Heart left ventricle (tissue), 16 donors: ENCODE data around the gene ARHGAP12. TPM values are rescaled to one million over a fixed set of nuclear protein-coding genes. Genes with fewer than 3 reads are reported as not detected.

Experiments used
- ATAC-seq, 4 donors: fragments of 200-7000 bp; cut with Tn5 transposase; one replicate each; pipeline ENCODE4 v1.9.1; 2020 to 2022; ENCODE audit warnings: moderate library complexity in 4 of 4, mild to moderate bottlenecking in 3 of 4, moderate number of reproducible peaks in 1 of 4
- DNase-seq, 5 donors: peaks; one replicate each; pipeline ENCODE4 v3.0.0-alpha.2; 2020
- H3K27ac ChIP-seq, 12 donors: fragments of 200-600 bp; sonication (generic) in 4 of 12; one replicate each; pipeline versions ENCODE4 v1.5.0 to v1.8.0; 2016 to 2022; ENCODE audit warnings: mild to moderate bottlenecking in 2 of 12
- H3K27me3 ChIP-seq, 9 donors: fragments of 200-600 bp; sonication (generic) in 2 of 9; one replicate each; pipeline versions ENCODE4 v1.5.1 to v1.8.0; 2016 to 2022; ENCODE audit warnings: mild to moderate bottlenecking in 3 of 9
- H3K36me3 ChIP-seq, 9 donors: fragments of 200-600 bp; sonication (generic) in 2 of 9; one replicate each; pipeline versions ENCODE4 v1.5.0 to v1.8.0; 2018 to 2022; ENCODE audit warnings: mild to moderate bottlenecking in 2 of 9
- H3K4me1 ChIP-seq, 12 donors: fragments of 200-600 bp; sonication (generic) in 4 of 12; one replicate each; pipeline versions ENCODE4 v1.5.0 to v1.8.0; 2016 to 2022; ENCODE audit warnings: mild to moderate bottlenecking in 3 of 12
- H3K4me3 ChIP-seq, 12 donors: fragments of 200-600 bp; sonication (generic) in 4 of 12; one replicate each; pipeline versions ENCODE4 v1.5.0 to v1.8.0; 2017 to 2022; ENCODE audit warnings: mild to moderate bottlenecking in 9 of 12, moderate library complexity in 4 of 12
- H3K9me3 ChIP-seq, 12 donors: fragments of 200-600 bp; sonication (generic) in 4 of 12; one replicate each; pipeline versions ENCODE4 v1.5.0 to v1.8.0; 2016 to 2022; ENCODE audit warnings: mild to moderate bottlenecking in 1 of 12
- POLR2A ChIP-seq, 2 donors: fragments of 450-650 bp; IDR thresholded peaks; one replicate each; pipeline ENCODE4 v1.6.1; 2017; ENCODE audit warnings: antibody characterized with exemption in 2 of 2, mild to moderate bottlenecking in 2 of 2, moderate library complexity in 2 of 2
- WGBS, 4 donors: extraction: QIAGEN DNeasy Blood & Tissue Kit in 2 of 4; methylation state at CpG; one replicate each; pipeline versions ENCODE4 v1.1.5 to v1.1.7; 2013 to 2018; 5-methylcytosine and 5-hydroxymethylcytosine counted together
- intact Hi-C, 10 donors: fragments of 100-400 bp; cut with DNase I; formaldehyde crosslinking; loops; one replicate each; pipeline versions ENCODE4 v1.11.1 to v1.14.2; 2022
- polyA plus RNA-seq, 2 donors: library from polyadenylated mRNA; stranded (reverse); fragments of 200-250 nt; gene quantifications; one replicate each; pipeline ENCODE4 v1.2.3, GENCODE V29; 2013
- total RNA-seq, 9 donors: library from RNA; depleted of rRNA in 2 of 9; stranded (reverse); fragments of >200 nt in 2 of 9; fragmentation: NEBNext Ultra II Directional in 3 of 9; extraction: Animal tissue kit (Norgen Biotek cat#: 25700) in 3 of 9; gene quantifications; one replicate each; pipeline versions ENCODE4 v1.1.0 to v1.2.4, GENCODE V29; 2016 to 2023
- TF ChIP-seq, protein P1 (sequence below), 12 donors: fragments of 200-600 bp; sonication (generic) in 4 of 12; IDR thresholded peaks; one replicate each; pipeline versions ENCODE4 v1.5.0 to v1.8.0; 2018 to 2022; ENCODE audit warnings: antibody characterized with exemption in 12 of 12, mild to moderate bottlenecking in 5 of 12
- donor health status: ischemic (EF 13 %, LVEDD 7.1; RV severe dilation, severe dysfunction).
- donor health status: healthy with polysubstance abuse.
- donor health status: DM: no; HTN: yes; CAD: no.
- donor health status: DM: no; HTN: no; CAD: no.
- donor health status: ischemic (EF 25% LVEDD 6.9; RV normal size, moderate dysfunction).
- donor health status: ischemic (EF 25% LVEDD 5.7; RV mildly dilated, moderate dysfunction).
- donor health status: healthy.
- donor health status: DM: yes; HTN: yes; CAD: no.
- donor health status: ischemic (EF 35%, LVEDD 5.7; RV mildly dilated, moderate dysfunction).
- donor health status: nonischemic (EF 11% LVEDD 7.7; RV severe dilation, severe dysfunction).
- donor health status: DM: yes; HTN: yes; CAD: no.
- donor health status: PGD.
- donor health status: ischemic (EF 29% LVEDD 5.4; RV normal size, mild dysfunction).
- donor health status: nonischemic (EF 23%, LVEDD 6.1; RV moderate dilation, normal function).

The ARHGAP12 gene
- total and polyA plus RNA-seq, 11 donors = 11.5 to 27.6 (median 20.1) TPM

GRCh38 chr10:31823358-31823757, 105.3 kb downstream of the ARHGAP12 start:
- H3K27me3 ChIP-seq = no peaks in the 10 kb centered on the region
- peak overlapping the region in 8 of 12 donors; percentile 19 to 52 (median 34) for H3K27ac ChIP-seq
- intact Hi-C loops = no loop called here
- H3K4me1 ChIP-seq = peaks cover 0 to 30% (median 11%) of the 10 kb centered on the region in 12 donors
- TF ChIP-seq, protein P1, sequence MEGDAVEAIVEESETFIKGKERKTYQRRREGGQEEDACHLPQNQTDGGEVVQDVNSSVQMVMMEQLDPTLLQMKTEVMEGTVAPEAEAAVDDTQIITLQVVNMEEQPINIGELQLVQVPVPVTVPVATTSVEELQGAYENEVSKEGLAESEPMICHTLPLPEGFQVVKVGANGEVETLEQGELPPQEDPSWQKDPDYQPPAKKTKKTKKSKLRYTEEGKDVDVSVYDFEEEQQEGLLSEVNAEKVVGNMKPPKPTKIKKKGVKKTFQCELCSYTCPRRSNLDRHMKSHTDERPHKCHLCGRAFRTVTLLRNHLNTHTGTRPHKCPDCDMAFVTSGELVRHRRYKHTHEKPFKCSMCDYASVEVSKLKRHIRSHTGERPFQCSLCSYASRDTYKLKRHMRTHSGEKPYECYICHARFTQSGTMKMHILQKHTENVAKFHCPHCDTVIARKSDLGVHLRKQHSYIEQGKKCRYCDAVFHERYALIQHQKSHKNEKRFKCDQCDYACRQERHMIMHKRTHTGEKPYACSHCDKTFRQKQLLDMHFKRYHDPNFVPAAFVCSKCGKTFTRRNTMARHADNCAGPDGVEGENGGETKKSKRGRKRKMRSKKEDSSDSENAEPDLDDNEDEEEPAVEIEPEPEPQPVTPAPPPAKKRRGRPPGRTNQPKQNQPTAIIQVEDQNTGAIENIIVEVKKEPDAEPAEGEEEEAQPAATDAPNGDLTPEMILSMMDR (IDR thresholded peaks at IDR 0.05) = no peak
- TF ChIP-seq POLR2A (IDR thresholded peaks at IDR 0.05) = no peak
- H3K36me3 ChIP-seq = peaks cover 0 to 25% (median 4%) of the 10 kb centered on the region in 9 donors
- DNase-seq (no peak), ATAC-seq (peak in 3 of 4 donors; percentile 40 to 53 (median 44))
- WGBS, 4 donors = 44 to 52% (median 45%) methylated on average over 4 of the region's 4 CpGs
- no peaks in the 10 kb centered on the region for H3K9me3 ChIP-seq
- H3K4me3 ChIP-seq = no peak overlapping the region

DNA sequence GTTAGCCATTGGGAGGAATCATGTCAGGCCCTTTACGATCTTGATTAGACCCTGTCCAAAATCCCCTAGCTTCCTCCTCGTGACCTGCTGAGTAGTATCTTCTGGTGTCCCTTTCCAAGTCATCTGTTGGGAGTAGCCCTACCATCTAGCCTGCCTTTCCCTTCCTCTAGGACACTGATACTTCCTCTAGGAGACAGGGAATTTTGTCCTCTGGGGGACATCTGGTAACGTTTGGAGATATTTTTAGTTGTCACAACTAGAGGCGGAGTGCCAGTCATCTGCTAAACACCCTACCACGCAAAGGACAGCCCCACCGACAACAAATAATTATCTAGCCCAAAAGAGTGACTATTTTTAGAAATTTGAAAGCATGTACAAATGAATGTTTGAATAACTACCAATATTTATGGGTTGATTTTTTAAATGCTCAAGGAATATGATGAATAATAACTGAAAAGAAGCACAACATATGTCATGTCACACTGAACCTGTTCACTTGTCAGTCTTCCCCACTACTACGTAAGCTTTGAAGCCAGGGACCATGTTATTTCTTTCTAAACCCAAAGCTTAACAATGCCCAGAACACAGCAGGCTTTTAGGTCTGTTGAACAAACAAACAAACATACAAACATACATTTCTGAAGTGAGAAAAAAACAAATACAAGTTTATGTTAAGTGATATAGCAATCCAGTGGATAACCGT, 105.9 kb downstream of the ARHGAP12 start:
- Histone ChIP-seq H3K27ac (peak overlapping the region in 11 of 12 donors; percentile 5 to 52 (median 30)), H3K27me3 (no peaks in the 10 kb centered on the region), H3K4me1 (peaks cover 0 to 30% (median 11%) of the 10 kb centered on the region in 12 donors), H3K4me3 (peak overlapping the region in 1 of 12 donors; percentile 5), H3K36me3 (peaks cover 0 to 28% (median 4%) of the 10 kb centered on the region in 9 donors), H3K9me3 (no peaks in the 10 kb centered on the region)
- ATAC-seq = peak; percentile 79 to 90 (median 86)
- intact Hi-C loops = no loop called here
- DNase-seq = peak in 1 of 5 donors; percentile 40
- 28 to 39% (median 35%) methylated on average over 8 of the region's 8 CpGs for WGBS, 4 donors
- no peak for TF ChIP-seq POLR2A (IDR thresholded peaks at IDR 0.05)
- TF ChIP-seq, protein P1 (IDR thresholded peaks at IDR 0.05) = no peak

DNA sequence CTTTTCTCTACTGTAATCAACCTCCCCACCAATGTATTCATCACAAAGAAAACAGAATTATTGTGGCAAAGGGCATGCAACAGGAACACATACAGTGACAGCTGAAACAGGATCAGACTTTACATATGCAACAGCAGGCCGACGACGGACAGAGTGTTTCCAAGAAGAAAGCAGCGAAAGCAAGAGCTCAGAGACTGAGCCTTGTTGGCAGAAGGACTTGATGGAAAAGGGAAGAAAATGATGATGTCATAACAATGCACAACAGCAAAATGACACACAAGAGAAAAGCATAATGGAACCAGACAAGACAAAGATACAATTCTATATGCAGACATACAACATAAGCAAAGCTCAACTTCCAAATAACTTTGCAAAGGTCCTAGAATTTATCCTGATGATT, 106.5 kb downstream of the ARHGAP12 start:
- DNase-seq (no peak), ATAC-seq (no peak)
- intact Hi-C loops = no loop called here
- Histone ChIP-seq H3K36me3 (peaks cover 0 to 32% (median 4%) of the 10 kb centered on the region in 9 donors), H3K4me3 (no peak overlapping the region), H3K27ac (peak overlapping the region in 9 of 12 donors; percentile 5 to 52 (median 30)), H3K27me3 (no peaks in the 10 kb centered on the region), H3K4me1 (peaks cover 0 to 30% (median 11%) of the 10 kb centered on the region in 12 donors), H3K9me3 (no peaks in the 10 kb centered on the region)
- TF ChIP-seq, protein P1 (IDR thresholded peaks at IDR 0.05) = no peak
- TF ChIP-seq POLR2A (IDR thresholded peaks at IDR 0.05) = no peak
- WGBS, 4 donors = 74 to 78% (median 76%) methylated on average over 4 of the region's 4 CpGs

- DNase-seq = no peak
Observed at GRCh38 chr10:31820778-31821369, 107.8 kb downstream of the ARHGAP12 start.

More at GRCh38 chr10:31820778-31821369, 107.8 kb downstream of the ARHGAP12 start:
- no peak overlapping the region for H3K4me3 ChIP-seq
- TF ChIP-seq, protein P1 (IDR thresholded peaks at IDR 0.05) = no peak
- no peak for TF ChIP-seq POLR2A (IDR thresholded peaks at IDR 0.05)
- H3K27ac ChIP-seq = no peak overlapping the region
- H3K9me3 ChIP-seq = no peaks in the 10 kb centered on the region
- no peaks in the 10 kb centered on the region for H3K27me3 ChIP-seq
- intact Hi-C loops = no loop called here
- peaks cover 0 to 36% (median 4%) of the 10 kb centered on the region in 9 donors for H3K36me3 ChIP-seq
- WGBS, 4 donors = 96 to 97% (median 97%) methylated on average over 3 of the region's 3 CpGs
- H3K4me1 ChIP-seq = peaks cover 0 to 30% (median 11%) of the 10 kb centered on the region in 12 donors
- ATAC-seq = no peak
